ENCODE measurements around the gene BUB1B.
"Not testable (repeated sequence)": the region's sequence is repeated elsewhere in the genome, so short reads cannot be mapped to it uniquely, and the experiment has no call there.

The BUB1B gene

GRCh38 chr15:40160689-40161688 lies at the start of gene BUB1B:
BUB1B (plus strand) TSS chr15:40161069; CDS start chr15:40161221, 152 bp downstream.
- peak within 1 kb of the TSS; percentile 74 for H3K27ac ChIP-seq
- no peak for TF ChIP-seq ZFX (IDR thresholded peaks at IDR 0.05; ENCODE audit: borderline replicate concordance)
- TF ChIP-seq CTCF (IDR thresholded peaks at IDR 0.05): no peak

- TF ChIP-seq ZFX (IDR thresholded peaks at IDR 0.05; ENCODE audit: borderline replicate concordance) (no peak), CTCF (IDR thresholded peaks at IDR 0.05) (no peak)
- H3K27ac ChIP-seq: no peak overlapping the region
Observed at GRCh38 chr15:40111888-40112287, 49.0 kb upstream of the BUB1B start.

GRCh38 chr15:40112789-40113188 lies 48.1 kb upstream of the BUB1B start:
- no peak overlapping the region for H3K27ac ChIP-seq
- TF ChIP-seq ZFX (IDR thresholded peaks at IDR 0.05; ENCODE audit: borderline replicate concordance): no peak

GRCh38 chr15:40114218-40114617 lies 46.7 kb upstream of the BUB1B start:
- no peak overlapping the region for H3K27ac ChIP-seq
- TF ChIP-seq CTCF (IDR thresholded peaks at IDR 0.05) (no peak), ZFX (IDR thresholded peaks at IDR 0.05; ENCODE audit: borderline replicate concordance) (no peak)

GRCh38 chr15:40115106-40115505 lies 45.8 kb upstream of the BUB1B start:
- not testable (repeated sequence) for H3K27ac ChIP-seq

GRCh38 chr15:40115670-40116093 lies 45.2 kb upstream of the BUB1B start:
- TF ChIP-seq CTCF (IDR thresholded peaks at IDR 0.05): no peak
- TF ChIP-seq ZFX (IDR thresholded peaks at IDR 0.05; ENCODE audit: borderline replicate concordance): no peak
- H3K27ac ChIP-seq: no peak overlapping the region

- H3K27ac ChIP-seq: no peak overlapping the region
Observed at GRCh38 chr15:40118473-40118872, 42.4 kb upstream of the BUB1B start.

More at GRCh38 chr15:40118473-40118872, 42.4 kb upstream of the BUB1B start:
- no peak for TF ChIP-seq ZFX (IDR thresholded peaks at IDR 0.05; ENCODE audit: borderline replicate concordance)
- no peak for TF ChIP-seq CTCF (IDR thresholded peaks at IDR 0.05)
